ENCODE results near the gene DEFB110. TPM values are rescaled to one million over a fixed set of nuclear protein-coding genes. Genes with fewer than 3 reads are reported as not detected.

The DEFB110 gene
- total RNA-seq, 1 experiment from 2014 or later, result not detected

GRCh38 chr6:49988900-49989299 is 32.9 kb downstream of the DEFB110 start:
- H3K27ac Mint-ChIP-seq (ENCODE audit: low read depth, unreplicated experiment), result no peak overlapping the region
- no peaks in the 10 kb centered on the region for H3K4me1 Mint-ChIP-seq (ENCODE audit: insufficient read depth, unreplicated experiment)
- no peak for DNase-seq (ENCODE audit: unreplicated experiment)
- no peaks in the 10 kb centered on the region for H3K36me3 Mint-ChIP-seq (ENCODE audit: insufficient read depth, unreplicated experiment)
- no TSS peak for BruUV-seq (replicated peaks)
- ChIA-PET CTCF (no interaction called here), POLR2A (no interaction called here)
- no peaks in the 10 kb centered on the region for H3K9me3 Mint-ChIP-seq (ENCODE audit: unreplicated experiment)
- no peaks in the 10 kb centered on the region for H3K27me3 Mint-ChIP-seq (ENCODE audit: insufficient read depth, unreplicated experiment)
- H3K4me3 Mint-ChIP-seq (ENCODE audit: unreplicated experiment), result no peak overlapping the region
- intact Hi-C loops (cut with micrococcal nuclease), result no loop called here
- TF ChIP-seq CTCF (IDR thresholded peaks at IDR 0.05; ENCODE audit: unreplicated experiment), result no peak

- no peak overlapping the region for H3K4me3 Mint-ChIP-seq (ENCODE audit: unreplicated experiment)
- no peaks in the 10 kb centered on the region for H3K27me3 Mint-ChIP-seq (ENCODE audit: insufficient read depth, unreplicated experiment)
- no peak for TF ChIP-seq CTCF (IDR thresholded peaks at IDR 0.05; ENCODE audit: unreplicated experiment)
- H3K4me1 Mint-ChIP-seq (ENCODE audit: insufficient read depth, unreplicated experiment), result no peaks in the 10 kb centered on the region
- ChIA-PET POLR2A (interaction anchor here (1.1 kb wide), 1 partner anchor 14 kb away, joined by 3 read pairs; no protein-coding TSS in a partner anchor), CTCF (no interaction called here)
- no peaks in the 10 kb centered on the region for H3K36me3 Mint-ChIP-seq (ENCODE audit: insufficient read depth, unreplicated experiment)
- intact Hi-C loops (cut with micrococcal nuclease), result no loop called here
- BruUV-seq (replicated peaks), result no TSS peak
- DNase-seq (ENCODE audit: unreplicated experiment), result no peak
- H3K27ac Mint-ChIP-seq (ENCODE audit: low read depth, unreplicated experiment), result no peak overlapping the region
- no peaks in the 10 kb centered on the region for H3K9me3 Mint-ChIP-seq (ENCODE audit: unreplicated experiment)
These were observed 34.0 kb downstream of the DEFB110 start for GRCh38 chr6:49987749-49988148.

- ChIA-PET CTCF (no interaction called here), POLR2A (no interaction called here)
- DNase-seq (ENCODE audit: unreplicated experiment), result no peak
- Mint-ChIP-seq H3K27ac (ENCODE audit: low read depth, unreplicated experiment) (no peak overlapping the region), H3K9me3 (ENCODE audit: unreplicated experiment) (no peaks in the 10 kb centered on the region), H3K4me3 (ENCODE audit: unreplicated experiment) (no peak overlapping the region), H3K36me3 (ENCODE audit: insufficient read depth, unreplicated experiment) (no peaks in the 10 kb centered on the region), H3K4me1 (ENCODE audit: insufficient read depth, unreplicated experiment) (no peaks in the 10 kb centered on the region), H3K27me3 (ENCODE audit: insufficient read depth, unreplicated experiment) (no peaks in the 10 kb centered on the region)
- TF ChIP-seq CTCF (IDR thresholded peaks at IDR 0.05; ENCODE audit: unreplicated experiment), result no peak
- intact Hi-C loops (cut with micrococcal nuclease), result no loop called here
- BruUV-seq (replicated peaks), result no TSS peak
These were observed 35.2 kb downstream of the DEFB110 start for GRCh38 chr6:49986551-49986950.

- Mint-ChIP-seq H3K27me3 (ENCODE audit: insufficient read depth, unreplicated experiment) (no peaks in the 10 kb centered on the region), H3K4me1 (ENCODE audit: insufficient read depth, unreplicated experiment) (no peaks in the 10 kb centered on the region), H3K4me3 (ENCODE audit: unreplicated experiment) (no peak overlapping the region), H3K27ac (ENCODE audit: low read depth, unreplicated experiment) (no peak overlapping the region), H3K9me3 (ENCODE audit: unreplicated experiment) (no peaks in the 10 kb centered on the region), H3K36me3 (ENCODE audit: insufficient read depth, unreplicated experiment) (no peaks in the 10 kb centered on the region)
- no peak for TF ChIP-seq CTCF (IDR thresholded peaks at IDR 0.05; ENCODE audit: unreplicated experiment)
- ChIA-PET POLR2A (no interaction called here), CTCF (no interaction called here)
- intact Hi-C loops (cut with micrococcal nuclease), result no loop called here
- DNase-seq (ENCODE audit: unreplicated experiment), result no peak
- BruUV-seq (replicated peaks), result no TSS peak
These were observed 39.7 kb downstream of the DEFB110 start for GRCh38 chr6:49982046-49982445.
